Measurements from ENCODE around the gene LGMN. TPM values are rescaled to one million over a fixed set of nuclear protein-coding genes. Genes with fewer than 3 reads are reported as not detected.
A peak's percentile ranks its signal among the peaks of the same experiment; 100 is the strongest.

The LGMN gene
- total and polyA plus RNA-seq, 9 of the 15 experiments (the other 6 are each of a cell fraction or from before 2014, with no cell fraction given): 0.05 to 1.4 (median 0.43) TPM; not detected in 2

GRCh38 chr14:92760524-92760805, 12.0 kb upstream of the LGMN start (continued):
- no peak for TF ChIP-seq USF1 (CRISPR knock-in tag; IDR thresholded peaks at IDR 0.05)
- TF ChIP-seq SMAD4 (CRISPR knock-in tag; conservative IDR thresholded peaks at IDR 0.05): no peak
- TF ChIP-seq NONO (IDR thresholded peaks at IDR 0.05; ENCODE audit: low read depth in 2 of 2, low read length in 1 of 2): no peak
- no peak for TF ChIP-seq ARNT (IDR thresholded peaks at IDR 0.05)
- TF ChIP-seq NR1H2 (CRISPR knock-in tag; IDR thresholded peaks at IDR 0.05): no peak
- no peak for TF ChIP-seq HOMEZ (CRISPR knock-in tag; IDR thresholded peaks at IDR 0.05)

- ChIA-PET CTCF (ENCODE audit: low intra/inter-chr PET ratio) (no interaction called here), POLR2A (interaction anchor here (0.6 to 1.2 kb wide), 5 partner anchors 8 to 34 kb away, joined by 3 to 5 read pairs (median 4); partner anchors contain the start of gene GOLGA5)
- intact Hi-C loops (cut with micrococcal nuclease) (no loop called here), in situ Hi-C loops (cut with MboI) (no loop called here)
- H3K4me1 ChIP-seq (replicated peaks in 1 of 2; ENCODE audit: control insufficient read depth in 2 of 2, insufficient read depth in 2 of 2, low read length in 2 of 2): peaks cover 0 to 11% of the 10 kb centered on the region in 2 experiments; a peak in 3 of 5 replicates
- H4K20me1 ChIP-seq (replicated peaks; ENCODE audit: control insufficient read depth, insufficient read depth, low read length): no peaks in the 10 kb centered on the region
- peak overlapping the region; percentile 49 for H3K4me2 ChIP-seq (ENCODE audit: insufficient read depth, low read length)
- H3K4me3 ChIP-seq: no peak overlapping the region
- no peaks in the 10 kb centered on the region for H3K36me3 ChIP-seq (ENCODE audit: control insufficient read depth, insufficient read depth, low read length)
- no peak for FAIRE-seq
- no peak for DNase-seq (ENCODE audit: extremely low read depth in 1 of 4, low spot score in 3 of 4)
- H3K27me3 ChIP-seq (ENCODE audit: control insufficient read depth in 2 of 2, insufficient read depth in 2 of 2, low read length in 2 of 2): no peaks in the 10 kb centered on the region
- H3K79me2 ChIP-seq (ENCODE audit: control insufficient read depth, insufficient read depth, low read length): no peaks in the 10 kb centered on the region
- TF ChIP-seq KLF16 (IDR thresholded peaks at IDR 0.05) (no peak), NR1H2 (CRISPR knock-in tag; IDR thresholded peaks at IDR 0.05) (no peak), NFE2 (IDR thresholded peaks at IDR 0.05; ENCODE audit: low read depth) (no peak), PRDM10 (IDR thresholded peaks at IDR 0.05; ENCODE audit: partially characterized antibody) (no peak), XRCC5 (IDR thresholded peaks at IDR 0.05; ENCODE audit: low read depth, low read length) (no peak), CBFA2T2 (conservative IDR thresholded peaks at IDR 0.05) (no peak)
- no peak overlapping the region; a peak in 1 of 4 replicates for H3K9ac ChIP-seq (ENCODE audit: insufficient read depth in 1 of 2, low read depth in 2 of 2, low read length in 2 of 2)
- BruUV-seq (replicated peaks): no TSS peak
- no peaks in the 10 kb centered on the region for H3K9me3 ChIP-seq (replicated peaks; ENCODE audit: control insufficient read depth, insufficient read depth, low read depth, low read length)
- 53% methylated on average over 10 of the region's 12 CpGs for WGBS (ENCODE audit: insufficient coverage, low coverage, missing lambda C conversion rate)
- peak overlapping the region; percentile 69; the same call in 2 of the 3 replicates for H3K27ac ChIP-seq (ENCODE audit: extremely low read depth, low read depth, low read length)
- H2AFZ ChIP-seq (ENCODE audit: low read depth, low read length): peak overlapping the region; percentile 79
- ATAC-seq: 0 out of 3 replicates have a peak, but pooled peaks have one; percentile 19
- no peaks in the 10 kb centered on the region for H3K9me1 ChIP-seq (ENCODE audit: control insufficient read depth, insufficient read depth, low read length)
These were observed 11.5 kb upstream of the LGMN start for GRCh38 chr14:92759679-92760523.
